Measurements from ENCODE around the gene MROH8.

The MROH8 gene

DNA sequence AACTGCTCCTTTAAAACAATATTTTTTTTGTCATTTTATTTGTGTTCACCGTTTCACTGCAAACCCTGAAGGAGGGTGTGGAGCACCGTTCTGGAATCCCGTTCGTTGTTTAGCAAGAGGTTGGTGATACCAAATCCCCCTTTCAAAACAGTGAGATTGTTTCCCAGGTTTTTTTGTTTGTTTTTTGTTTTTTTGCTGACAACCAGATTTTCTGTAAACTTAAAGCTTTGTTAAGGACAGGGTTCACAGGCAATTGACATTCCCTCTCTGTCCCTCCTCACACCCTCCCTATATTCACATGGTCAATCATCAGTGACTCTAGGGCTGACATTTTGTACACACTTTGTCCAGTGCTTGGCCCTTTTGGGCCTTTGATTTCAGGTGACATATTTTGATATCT is 21.0 kb upstream of the MROH8 start:
- no peak overlapping the region for H3K4me3 ChIP-seq (ENCODE audit: low read depth, low read length)

GRCh38 chr20:37198932-37199660 is 19.7 kb upstream of the MROH8 start:
- no peak overlapping the region for H3K4me3 ChIP-seq (ENCODE audit: low read depth, low read length)

- H3K4me3 ChIP-seq (ENCODE audit: low read depth, low read length), result no peak overlapping the region
Observed at GRCh38 chr20:37194621-37195417, 15.5 kb upstream of the MROH8 start.

GRCh38 chr20:37193821-37194220 is 14.5 kb upstream of the MROH8 start:
- no peak overlapping the region for H3K4me3 ChIP-seq (ENCODE audit: low read depth, low read length)

DNA sequence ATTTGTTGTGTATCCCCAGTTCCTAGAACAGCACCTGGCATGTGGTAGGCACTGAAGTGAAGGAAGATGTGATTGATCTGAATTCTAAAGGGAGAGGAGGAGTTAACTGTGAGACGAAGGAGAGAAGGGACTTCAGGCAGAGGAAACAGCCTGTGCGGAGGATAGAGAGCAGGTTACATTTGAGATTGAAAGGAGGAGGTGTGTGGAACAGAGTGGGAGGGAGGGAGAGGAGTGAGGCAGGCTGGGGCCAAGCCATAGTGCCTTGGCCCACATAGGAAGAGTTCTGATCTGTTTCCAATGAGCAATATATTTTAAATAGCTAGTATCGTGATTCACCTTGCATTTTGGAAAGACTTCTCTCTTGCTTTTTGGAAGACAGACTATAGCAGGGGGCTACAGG is 13.9 kb upstream of the MROH8 start:
- no peak overlapping the region for H3K4me3 ChIP-seq (ENCODE audit: low read depth, low read length)

GRCh38 chr20:37192137-37192854 is 12.9 kb upstream of the MROH8 start:
- no peak overlapping the region for H3K4me3 ChIP-seq (ENCODE audit: low read depth, low read length)

DNA sequence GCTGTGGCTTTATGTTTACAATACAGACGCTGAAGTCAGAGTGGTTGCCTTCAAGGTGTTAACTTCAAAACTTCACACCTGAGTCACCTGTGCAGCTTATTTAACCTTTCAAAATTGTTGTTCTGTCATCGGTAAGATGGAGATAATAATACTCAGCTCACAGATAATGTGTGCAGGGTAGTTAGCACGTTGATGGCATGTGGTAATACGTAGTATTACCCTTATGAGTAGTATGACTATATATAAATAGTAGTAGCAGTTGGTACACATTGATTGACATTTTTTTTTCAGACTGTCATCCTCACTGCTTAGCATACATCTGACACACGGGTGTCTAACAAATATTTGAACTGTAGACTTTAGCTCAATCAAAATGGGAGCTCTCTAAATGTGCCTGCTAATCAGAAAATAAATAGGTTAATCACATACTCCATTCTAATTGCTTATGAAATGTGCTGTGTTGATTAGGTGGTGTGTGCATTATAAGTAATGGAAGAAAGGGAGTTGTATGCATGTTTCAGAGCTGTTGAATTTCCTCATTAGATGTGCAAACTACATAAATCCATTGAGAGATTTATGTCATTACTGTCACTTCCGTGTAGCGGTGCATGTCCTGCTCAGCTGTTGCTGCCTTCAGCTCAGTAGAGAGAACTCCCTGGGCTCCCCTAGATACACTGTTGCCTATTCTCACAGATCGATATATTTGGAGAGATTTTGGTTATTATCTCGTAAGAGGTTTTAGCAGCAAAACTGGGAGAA is 11.2 kb upstream of the MROH8 start:
- no peak overlapping the region for H3K4me3 ChIP-seq (ENCODE audit: low read depth, low read length)

DNA sequence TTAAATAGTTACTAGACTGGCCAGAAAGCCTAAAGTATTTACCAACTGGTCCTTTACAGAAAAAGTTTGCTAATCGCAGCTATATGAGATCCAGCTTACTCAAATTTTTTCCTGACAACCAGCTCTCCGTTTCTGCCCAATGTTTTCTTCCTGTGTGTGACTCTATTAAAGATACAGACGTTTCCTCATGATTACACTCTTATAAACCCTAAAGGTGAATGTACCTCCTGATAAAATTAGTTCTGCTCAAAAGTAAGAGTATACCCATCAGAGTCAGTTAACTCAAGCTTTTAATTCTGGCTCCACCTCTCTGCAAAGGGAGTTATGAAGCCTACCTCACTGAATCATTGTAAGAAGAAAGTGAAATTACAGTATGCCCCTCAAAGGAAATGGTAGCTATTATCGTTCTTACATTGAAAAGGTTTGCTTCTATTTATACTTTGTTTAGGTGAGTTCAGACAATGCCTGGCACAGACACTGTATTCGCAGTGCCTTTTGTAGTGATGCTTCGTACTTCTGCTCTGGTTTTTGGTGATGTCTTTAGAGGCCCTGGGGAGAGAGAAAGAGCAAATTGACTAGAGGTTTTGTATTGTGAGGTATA is 10.2 kb upstream of the MROH8 start:
- H3K4me3 ChIP-seq (ENCODE audit: low read depth, low read length), result no peak overlapping the region

DNA sequence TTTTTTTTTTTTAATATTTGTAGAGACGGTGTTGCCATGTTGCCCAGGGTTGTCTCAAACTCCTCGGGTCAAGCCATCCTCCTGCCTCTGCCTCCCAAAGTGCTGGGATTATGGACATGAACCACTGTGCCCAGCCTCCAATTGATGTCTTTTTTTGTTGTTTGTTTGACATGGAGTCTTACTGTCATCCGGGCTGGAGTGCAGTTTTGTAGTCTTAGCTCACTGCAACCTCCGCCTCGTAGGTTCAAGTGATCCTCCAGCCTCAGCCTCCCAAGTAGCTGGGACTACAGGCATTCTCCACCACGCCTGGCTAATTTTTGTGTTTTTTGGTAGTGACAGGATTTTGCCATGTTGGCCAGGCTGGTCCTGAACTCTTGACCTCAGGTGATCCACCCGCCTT is 9.4 kb upstream of the MROH8 start:
- no peak overlapping the region for H3K4me3 ChIP-seq (ENCODE audit: low read depth, low read length)

GRCh38 chr20:37185686-37186085 is 6.3 kb upstream of the MROH8 start:
- no peak overlapping the region for H3K4me3 ChIP-seq (ENCODE audit: low read depth, low read length)

GRCh38 chr20:37179683-37180524 is 556 bp upstream of the MROH8 start:
- H3K4me3 ChIP-seq (ENCODE audit: low read depth, low read length), result peak overlapping the region; percentile 95

DNA sequence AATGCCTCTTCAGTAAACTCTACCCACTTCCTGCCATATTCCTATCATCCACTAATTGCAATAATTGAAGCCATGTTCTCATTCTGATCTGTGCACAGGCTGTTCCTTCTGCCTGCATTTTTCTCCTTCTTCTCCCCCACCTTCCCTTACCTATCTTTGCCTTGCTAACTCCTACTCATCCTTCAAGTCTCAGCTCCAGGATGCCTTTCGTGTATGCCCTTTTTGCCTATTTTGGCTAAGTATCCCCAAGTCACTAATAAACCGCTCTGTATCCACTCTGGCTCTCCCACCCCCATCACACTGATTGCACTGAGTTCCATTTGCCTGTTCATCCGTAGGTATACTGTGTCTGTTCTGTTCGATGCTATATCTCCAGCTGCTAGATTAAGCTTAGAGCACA is 6.5 kb downstream of the MROH8 start:
- H3K4me3 ChIP-seq (ENCODE audit: low read depth, low read length), result no peak overlapping the region

GRCh38 chr20:37166867-37167266 is 12.5 kb downstream of the MROH8 start:
- no peak overlapping the region for H3K4me3 ChIP-seq (ENCODE audit: low read depth, low read length)

DNA sequence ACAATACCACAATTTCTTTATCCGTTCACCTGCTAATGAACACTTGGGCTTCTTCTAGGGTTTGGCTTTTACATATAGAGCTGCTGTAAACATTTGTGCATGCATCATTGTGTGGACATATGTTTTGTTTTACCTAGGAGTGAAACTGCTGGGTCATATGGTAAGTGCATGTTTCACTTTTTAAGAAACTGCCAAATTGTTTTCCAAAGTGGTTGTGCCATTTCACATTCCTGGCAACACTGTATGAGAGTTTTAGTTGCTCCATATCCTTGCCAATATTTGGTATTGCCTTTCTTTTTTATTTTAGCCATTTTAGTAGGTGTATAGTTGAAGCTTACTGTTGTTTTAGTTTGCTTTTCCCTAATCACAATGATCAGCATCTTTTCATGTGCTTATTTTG is 14.3 kb downstream of the MROH8 start:
- H3K4me3 ChIP-seq (ENCODE audit: low read depth, low read length), result no peak overlapping the region

DNA sequence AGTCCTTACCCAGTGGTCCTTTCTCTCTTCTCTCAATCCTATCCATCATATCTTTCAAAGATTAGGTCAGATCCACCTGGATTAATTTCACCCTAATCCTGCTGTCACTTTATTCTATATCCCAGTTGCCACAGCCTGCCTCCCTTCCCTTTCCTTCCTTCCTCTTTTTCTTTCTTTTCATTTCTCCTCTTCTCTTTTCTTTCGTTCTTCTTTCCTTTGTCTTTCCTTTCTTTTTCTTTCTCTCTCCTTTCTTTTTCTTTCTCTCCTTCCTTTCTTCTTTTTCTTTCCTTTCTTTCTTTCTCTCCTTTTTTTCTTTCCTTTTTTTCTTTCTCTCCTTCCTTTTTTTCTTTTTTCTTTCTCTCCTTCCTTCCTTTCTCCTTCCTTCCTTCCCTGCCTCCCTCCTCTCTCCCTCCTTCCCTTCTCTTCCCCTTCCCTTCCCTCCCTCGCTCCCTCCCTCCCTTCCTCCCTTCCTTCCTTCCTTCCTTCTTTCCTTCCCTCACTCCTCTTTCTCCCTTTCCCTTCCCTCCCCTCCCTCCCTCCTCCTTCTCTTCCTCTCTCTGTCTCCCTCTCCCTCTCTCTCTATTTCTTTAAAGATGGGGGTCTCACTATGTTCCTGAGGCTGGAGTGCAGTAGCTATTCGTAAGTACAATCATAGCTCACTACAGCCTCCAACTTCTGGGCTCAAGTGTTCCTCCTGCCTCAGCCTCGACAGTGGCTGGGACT is 15.4 kb downstream of the MROH8 start:
- no peak overlapping the region for H3K4me3 ChIP-seq (ENCODE audit: low read depth, low read length)

GRCh38 chr20:37162646-37163045 is 16.7 kb downstream of the MROH8 start:
- no peak overlapping the region for H3K4me3 ChIP-seq (ENCODE audit: low read depth, low read length)

DNA sequence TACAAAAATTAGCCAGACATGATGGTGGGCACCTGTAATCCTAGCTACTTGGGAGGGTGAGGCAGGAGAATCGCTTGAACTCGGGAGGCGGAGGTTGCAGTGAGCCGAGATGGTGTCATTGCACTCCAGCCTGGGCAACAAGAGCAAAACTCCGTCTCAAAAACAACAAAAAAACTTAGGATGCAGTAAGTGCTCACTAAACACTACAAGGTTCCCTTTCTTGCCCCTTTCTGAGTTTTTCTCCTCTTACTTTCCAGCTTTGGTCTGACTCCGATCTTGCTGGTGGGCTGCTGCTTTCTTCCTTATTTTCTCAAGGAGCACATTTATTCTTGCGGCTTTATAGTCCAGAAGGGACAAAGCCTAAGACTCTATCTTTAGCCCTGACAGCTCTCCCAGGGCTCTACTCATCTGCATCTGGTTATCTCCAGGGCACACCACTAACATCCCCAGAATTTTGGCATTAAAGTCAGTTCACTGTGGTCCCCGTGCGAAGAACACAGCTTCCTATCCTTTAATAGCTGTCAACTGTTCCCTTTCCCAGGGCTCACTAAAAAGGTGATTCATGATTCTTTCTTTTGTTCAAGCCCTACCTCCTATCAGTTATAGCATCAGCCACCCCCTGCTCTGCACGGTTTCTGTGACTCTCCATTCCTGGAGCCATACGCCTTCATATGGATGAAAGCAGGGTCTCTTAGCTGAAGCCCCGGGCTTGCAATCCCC is 17.4 kb downstream of the MROH8 start:
- no peak overlapping the region for H3K4me3 ChIP-seq (ENCODE audit: low read depth, low read length)

- no peak overlapping the region for H3K4me3 ChIP-seq (ENCODE audit: low read depth, low read length)
Observed at GRCh38 chr20:37160683-37161082, 18.7 kb downstream of the MROH8 start.

GRCh38 chr20:37158248-37158647 is 21.1 kb downstream of the MROH8 start:
- H3K4me3 ChIP-seq (ENCODE audit: low read depth, low read length), result no peak overlapping the region

Data from iPS-11a (cell line).